ENCODE data around the gene THPO. TPM values are rescaled to one million over a fixed set of nuclear protein-coding genes. Genes with fewer than 3 reads are reported as not detected.

THPO gene
- total and polyA plus RNA-seq, 10 of the 15 experiments (the other 5 are each of a cell fraction or from before 2014, with no cell fraction given) = not detected

DNA sequence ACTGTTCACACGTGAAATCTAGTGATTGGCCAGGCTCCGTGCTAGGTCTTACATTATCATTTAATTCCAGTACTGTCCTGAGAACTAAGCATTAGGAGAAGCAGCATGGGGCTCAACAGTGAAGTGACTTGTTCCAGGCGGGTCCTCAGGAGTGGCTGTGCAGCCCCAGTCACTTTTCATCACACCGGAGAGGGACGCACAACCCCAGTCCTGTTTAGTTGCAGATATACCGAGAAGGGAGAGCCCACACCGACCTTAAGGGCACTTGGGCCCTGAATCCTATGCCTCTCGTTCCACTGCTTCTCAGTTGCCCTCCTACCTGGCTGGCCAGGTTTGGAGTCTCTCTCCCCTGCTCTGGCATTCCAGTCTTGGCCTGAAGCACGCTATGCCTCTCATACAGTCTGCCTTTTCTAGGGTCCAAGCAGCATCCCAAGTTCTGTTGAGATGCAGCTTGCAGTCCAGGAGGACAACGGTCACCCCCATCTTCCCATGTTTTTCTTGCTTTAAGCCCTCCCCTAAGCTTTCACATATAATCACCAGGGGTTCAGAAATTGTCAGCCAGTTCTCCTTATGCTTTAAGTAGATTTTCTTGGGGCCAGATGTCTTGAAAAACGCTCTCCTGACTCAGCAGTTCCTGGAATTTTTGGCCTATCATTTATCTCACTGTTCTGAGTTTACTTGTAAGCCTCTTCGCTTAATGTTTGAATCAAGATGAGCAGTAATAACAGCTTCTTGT, 30.5 kb downstream of the THPO start:
- ChIA-PET RAD21 (ENCODE audit: unreplicated experiment) (interaction anchor here (0.7 kb wide), 1 partner anchor 68 kb away, joined by 4 read pairs; no protein-coding TSS in a partner anchor), CTCF (interaction anchor here (1.4 to 1.6 kb wide), 2 partner anchors 19 to 166 kb away, joined by 3 read pairs; no protein-coding TSS in a partner anchor), POLR2A (no interaction called here), SMC1A (ENCODE audit: uncharacterized antibody, unreplicated experiment) (no interaction called here)
- FAIRE-seq (no peak), ATAC-seq (no peak), DNase-seq (ENCODE audit: low read depth, low spot score) (no peak)
- H3K27me3 ChIP-seq (replicated peaks in 1 of 2; ENCODE audit: control insufficient read depth in 2 of 2, insufficient read depth in 2 of 2, low read length in 1 of 2) = no peaks in the 10 kb centered on the region
- intact Hi-C loops (cut with micrococcal nuclease; ENCODE audit: unreplicated experiment) (no loop called here), in situ Hi-C loops (cut with MboI) (no loop called here)
- H3K9me3 ChIP-seq (replicated peaks; ENCODE audit: control insufficient read depth, insufficient read depth, low read length) = no peaks in the 10 kb centered on the region
- H3K27ac ChIP-seq (ENCODE audit: control insufficient read depth, insufficient read depth) = no peak overlapping the region
- H4K20me1 ChIP-seq (ENCODE audit: control insufficient read depth, insufficient read depth) = no peaks in the 10 kb centered on the region
- H2AFZ ChIP-seq (ENCODE audit: control insufficient read depth, low read depth, low read length) = no peak overlapping the region
- H3K79me2 ChIP-seq (ENCODE audit: control insufficient read depth, insufficient read depth, low read length) = no peaks in the 10 kb centered on the region
- H3K9ac ChIP-seq (ENCODE audit: control insufficient read depth, insufficient read depth, low read length) = no peak overlapping the region
- no peak overlapping the region for H3K4me2 ChIP-seq (ENCODE audit: control insufficient read depth, insufficient read depth)
- H3K4me3 ChIP-seq = no peak overlapping the region
- 50% methylated on average over 12 of the region's 12 CpGs for WGBS (ENCODE audit: insufficient coverage, insufficient replicate concordance, low lambda C conversion rate, missing lambda C conversion rate)
- BruUV-seq (replicated peaks) = no TSS peak
- TF ChIP-seq RB1 (IDR thresholded peaks at IDR 0.05; ENCODE audit: borderline replicate concordance) (no peak), HDAC6 (IDR thresholded peaks at IDR 0.05; ENCODE audit: unreplicated experiment) (no peak), EP300 (IDR thresholded peaks at IDR 0.05; ENCODE audit: borderline replicate concordance in 1 of 2, control insufficient read depth in 1 of 2, low read depth in 2 of 2, low read length in 2 of 2) (no peak), EGR1 (IDR thresholded peaks at IDR 0.05; ENCODE audit: borderline replicate concordance in 1 of 2, low read depth in 2 of 2, low read length in 2 of 2) (no peak), FOS (IDR thresholded peaks at IDR 0.05; ENCODE audit: borderline replicate concordance, extremely low read depth, insufficient read length) (no peak), YY1 (IDR thresholded peaks at IDR 0.05; ENCODE audit: low read depth, low read length) (no peak), GATAD2B (conservative IDR thresholded peaks at IDR 0.05; ENCODE audit: low read depth) (no peak), JUNB (IDR thresholded peaks at IDR 0.05) (no peak)
- TF ChIP-seq, protein P1, sequence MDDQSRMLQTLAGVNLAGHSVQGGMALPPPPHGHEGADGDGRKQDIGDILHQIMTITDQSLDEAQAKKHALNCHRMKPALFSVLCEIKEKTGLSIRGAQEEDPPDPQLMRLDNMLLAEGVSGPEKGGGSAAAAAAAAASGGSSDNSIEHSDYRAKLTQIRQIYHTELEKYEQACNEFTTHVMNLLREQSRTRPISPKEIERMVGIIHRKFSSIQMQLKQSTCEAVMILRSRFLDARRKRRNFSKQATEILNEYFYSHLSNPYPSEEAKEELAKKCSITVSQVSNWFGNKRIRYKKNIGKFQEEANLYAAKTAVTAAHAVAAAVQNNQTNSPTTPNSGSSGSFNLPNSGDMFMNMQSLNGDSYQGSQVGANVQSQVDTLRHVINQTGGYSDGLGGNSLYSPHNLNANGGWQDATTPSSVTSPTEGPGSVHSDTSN (IDR thresholded peaks at IDR 0.05; ENCODE audit: insufficient replicate concordance, low read depth, low read length) = no peak
- TF ChIP-seq, protein P2, sequence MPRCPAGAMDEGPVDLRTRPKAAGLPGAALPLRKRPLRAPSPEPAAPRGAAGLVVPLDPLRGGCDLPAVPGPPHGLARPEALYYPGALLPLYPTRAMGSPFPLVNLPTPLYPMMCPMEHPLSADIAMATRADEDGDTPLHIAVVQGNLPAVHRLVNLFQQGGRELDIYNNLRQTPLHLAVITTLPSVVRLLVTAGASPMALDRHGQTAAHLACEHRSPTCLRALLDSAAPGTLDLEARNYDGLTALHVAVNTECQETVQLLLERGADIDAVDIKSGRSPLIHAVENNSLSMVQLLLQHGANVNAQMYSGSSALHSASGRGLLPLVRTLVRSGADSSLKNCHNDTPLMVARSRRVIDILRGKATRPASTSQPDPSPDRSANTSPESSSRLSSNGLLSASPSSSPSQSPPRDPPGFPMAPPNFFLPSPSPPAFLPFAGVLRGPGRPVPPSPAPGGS (IDR thresholded peaks at IDR 0.05; ENCODE audit: borderline replicate concordance, insufficient read depth, low read depth, low read length, poor library complexity, severe bottlenecking) = no peak
- TF ChIP-seq, protein P3, sequence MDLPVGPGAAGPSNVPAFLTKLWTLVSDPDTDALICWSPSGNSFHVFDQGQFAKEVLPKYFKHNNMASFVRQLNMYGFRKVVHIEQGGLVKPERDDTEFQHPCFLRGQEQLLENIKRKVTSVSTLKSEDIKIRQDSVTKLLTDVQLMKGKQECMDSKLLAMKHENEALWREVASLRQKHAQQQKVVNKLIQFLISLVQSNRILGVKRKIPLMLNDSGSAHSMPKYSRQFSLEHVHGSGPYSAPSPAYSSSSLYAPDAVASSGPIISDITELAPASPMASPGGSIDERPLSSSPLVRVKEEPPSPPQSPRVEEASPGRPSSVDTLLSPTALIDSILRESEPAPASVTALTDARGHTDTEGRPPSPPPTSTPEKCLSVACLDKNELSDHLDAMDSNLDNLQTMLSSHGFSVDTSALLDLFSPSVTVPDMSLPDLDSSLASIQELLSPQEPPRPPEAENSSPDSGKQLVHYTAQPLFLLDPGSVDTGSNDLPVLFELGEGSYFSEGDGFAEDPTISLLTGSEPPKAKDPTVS (IDR thresholded peaks at IDR 0.05; ENCODE audit: low read depth, low read length) = no peak
- no peaks in the 10 kb centered on the region for H3K4me1 ChIP-seq (ENCODE audit: control insufficient read depth, insufficient read depth, low read length)
- H3K36me3 ChIP-seq (ENCODE audit: control insufficient read depth in 2 of 2, insufficient read depth in 2 of 2, low read length in 1 of 2) = no peaks in the 10 kb centered on the region
